Lung microvascular endothelial cell (primary cell): Measurements from ENCODE around the gene SVOP. TPM values are rescaled to one million over a fixed set of nuclear protein-coding genes. Genes with fewer than 3 reads are reported as not detected.

ENCODE experiments used
- DNase-seq, 2 donors: peaks; one replicate each; pipeline versions ENCODE4 v3.0.0 to v3.0.0-alpha.2; 2010; ENCODE audit warnings: low read depth in 2 of 2
- total RNA-seq: library from RNA; depleted of rRNA; stranded (reverse); fragments of >200 nt; gene quantifications from 2 replicates; pipeline ENCODE4 v1.2.1, GENCODE V29; 2014

Gene SVOP
- total RNA-seq, 1 donor from 2014 or later: not detected

DNA sequence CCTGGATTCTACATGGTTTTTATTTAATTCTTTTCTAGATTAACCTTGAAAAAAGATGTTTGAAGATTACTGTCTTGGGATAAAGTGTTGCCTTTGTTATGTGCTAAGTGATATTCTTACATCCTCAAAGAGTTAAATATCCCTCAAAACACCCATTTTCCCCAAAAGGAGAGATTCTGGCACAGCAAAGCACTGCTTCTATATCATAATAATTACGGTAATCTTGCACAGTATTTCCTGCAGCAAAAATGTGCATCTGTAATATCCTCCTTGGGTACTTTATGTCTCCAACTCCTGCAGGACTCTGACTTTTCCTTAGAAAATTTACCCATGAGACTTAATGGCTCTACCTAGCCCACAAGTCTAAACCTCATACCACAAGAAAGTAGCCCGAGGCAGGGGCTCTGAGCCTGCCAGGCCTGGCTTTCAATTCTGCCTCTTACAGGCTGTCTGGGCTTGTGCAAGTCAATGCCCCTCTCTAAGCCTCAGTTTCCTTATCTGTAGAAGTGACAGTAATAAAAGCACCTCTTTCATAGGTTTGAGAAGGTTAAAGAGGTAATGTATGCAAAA is 45.8 kb downstream of the SVOP start:
- DNase-seq: no peak

DNA sequence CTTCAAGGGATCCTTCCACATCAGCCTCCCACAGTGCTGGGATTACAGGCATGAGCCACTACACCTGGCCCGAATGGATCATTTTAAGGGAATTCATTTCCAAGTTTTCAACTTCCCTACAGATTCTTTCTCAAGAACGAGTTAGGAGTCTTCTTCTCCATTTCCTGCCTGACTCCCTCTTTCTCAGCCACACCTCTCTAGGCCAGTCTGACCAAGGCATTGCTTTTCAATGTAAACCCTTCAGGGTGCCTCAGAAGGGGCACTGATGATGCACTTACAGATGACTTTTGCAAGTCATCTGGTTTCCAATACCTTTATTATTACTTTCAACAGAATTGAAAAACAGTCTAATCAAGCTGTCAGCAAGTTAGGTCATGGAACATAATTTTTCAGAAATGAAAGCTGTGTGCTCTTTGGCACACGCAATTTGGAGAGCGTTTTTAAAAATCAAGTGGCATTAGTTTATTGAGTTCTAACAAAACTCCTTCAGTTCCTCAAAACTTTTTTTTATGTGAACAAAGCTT is 47.2 kb downstream of the SVOP start:
- DNase-seq: no peak

- peak; percentile 19 to 62 for DNase-seq
Observed at GRCh38 chr12:108972358-108972757, 48.5 kb downstream of the SVOP start.

GRCh38 chr12:108969622-108970021 is 51.2 kb downstream of the SVOP start:
- DNase-seq: no peak

GRCh38 chr12:108967869-108968540 is 52.9 kb downstream of the SVOP start:
- peak in 1 of 2 donors; percentile 9 for DNase-seq

- no peak for DNase-seq
Observed at GRCh38 chr12:108966378-108967151, 54.3 kb downstream of the SVOP start.

DNA sequence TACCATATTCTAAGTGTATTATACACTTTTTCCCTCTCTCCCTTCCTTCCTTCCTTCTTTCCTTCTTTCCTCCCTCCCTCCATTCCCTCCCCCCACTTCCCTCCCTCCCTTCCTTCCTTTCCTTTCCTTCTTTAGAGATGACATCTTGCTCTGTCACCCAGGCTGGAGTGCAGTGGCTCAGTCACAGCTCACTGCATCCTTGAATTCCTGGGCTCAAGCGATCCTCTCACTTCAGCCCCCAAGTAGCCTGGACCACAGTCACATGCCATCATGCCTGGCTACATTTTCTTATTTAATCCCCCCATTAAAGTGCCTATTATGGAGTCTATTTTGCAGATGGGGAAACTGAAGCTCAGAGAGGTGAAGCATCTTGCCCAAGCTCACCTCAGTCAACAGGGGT is 55.0 kb downstream of the SVOP start:
- DNase-seq: no peak

- no peak for DNase-seq
Observed at GRCh38 chr12:108964371-108965352, 56.2 kb downstream of the SVOP start.

DNA sequence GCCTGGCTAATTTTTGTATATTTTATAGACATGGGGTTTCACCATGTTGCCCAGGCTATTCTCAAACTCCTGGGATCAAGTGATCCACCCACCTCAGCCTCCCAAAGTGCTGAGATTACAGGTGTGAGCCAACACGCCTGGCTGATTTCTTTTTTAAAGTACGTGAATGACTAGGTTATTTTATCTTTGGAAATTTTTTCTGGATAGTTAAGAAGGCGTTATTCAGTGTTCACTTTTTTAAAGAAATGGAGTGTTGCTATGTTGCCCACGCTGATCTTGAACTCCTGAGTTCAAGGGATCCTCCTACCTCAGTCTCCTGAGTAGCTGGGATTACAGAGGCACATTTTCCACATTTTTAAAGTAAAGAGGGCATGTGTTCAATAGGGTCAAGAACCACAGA is 58.6 kb downstream of the SVOP start:
- DNase-seq: no peak

DNA sequence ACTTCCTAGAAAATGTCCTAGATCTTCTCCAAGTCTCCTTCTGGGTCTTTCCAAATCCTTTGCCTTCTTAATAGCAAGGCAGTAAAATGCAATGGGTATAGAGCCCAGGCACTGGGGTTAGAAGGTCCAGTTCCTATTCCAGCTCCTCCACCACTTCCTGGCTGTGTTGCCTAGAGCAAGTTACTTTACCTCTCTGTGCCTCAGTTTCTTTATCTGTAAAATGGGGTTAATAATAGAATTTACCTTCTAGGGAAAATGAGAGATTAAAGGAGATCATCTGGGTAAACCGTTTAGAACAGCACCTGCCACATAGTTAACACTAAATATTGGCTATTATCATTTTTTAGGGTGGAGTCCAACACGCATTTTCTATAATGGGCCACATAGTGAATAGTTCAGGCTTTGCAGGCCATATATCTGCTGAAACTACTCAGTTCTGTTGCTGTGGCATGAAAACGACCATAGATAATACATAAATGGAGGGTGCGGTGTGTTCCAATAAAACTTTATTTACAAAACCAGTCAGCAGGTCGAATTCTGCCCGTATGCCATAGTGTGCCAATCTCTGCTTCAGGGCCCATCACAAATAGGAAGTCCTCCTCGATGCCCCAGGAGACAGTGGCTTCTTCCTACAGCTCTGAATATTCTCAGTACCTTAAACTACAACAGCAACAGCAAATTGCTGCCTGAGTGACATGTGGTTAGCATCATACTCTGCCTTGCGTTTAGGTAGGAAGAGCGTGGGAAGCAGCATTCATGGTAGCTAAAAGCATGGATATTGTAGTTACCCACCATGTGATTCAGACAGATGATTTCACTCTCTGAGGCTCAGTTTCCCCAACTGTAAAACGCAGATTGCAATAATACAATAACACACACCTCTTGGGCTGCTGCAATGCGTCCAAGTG is 60.9 kb downstream of the SVOP start:
- DNase-seq: no peak

DNA sequence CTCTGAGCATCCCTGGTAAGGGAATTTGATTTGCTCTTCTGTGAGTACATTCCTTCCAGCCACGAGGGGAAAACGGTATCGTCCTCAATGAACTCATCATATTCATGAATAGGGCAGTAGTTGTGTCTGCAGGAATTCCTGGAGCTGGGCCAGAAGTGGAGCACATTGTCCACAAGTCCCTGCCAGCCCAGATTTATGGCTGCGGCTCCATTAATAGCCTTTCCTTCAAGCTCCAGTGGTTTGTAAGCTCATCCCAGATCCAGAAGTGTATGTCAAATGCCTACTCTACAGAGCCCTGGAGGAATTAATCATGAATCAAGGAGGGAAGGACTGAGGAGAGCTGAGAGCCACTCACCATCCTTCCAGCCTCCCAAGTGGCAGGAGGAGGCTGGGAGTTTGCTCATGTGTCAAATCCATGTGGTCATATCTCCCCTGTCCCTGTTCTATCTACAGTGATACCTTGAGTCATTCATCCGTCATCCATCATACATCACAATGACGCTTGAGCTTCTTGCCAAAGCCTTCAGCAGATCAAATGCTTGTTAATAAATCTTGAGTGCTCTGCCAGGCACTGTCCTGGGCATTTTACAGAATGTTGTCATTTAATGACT is 65.5 kb downstream of the SVOP start:
- peak; percentile 46 to 75 for DNase-seq

GRCh38 chr12:108950991-108951739 is 69.7 kb downstream of the SVOP start:
- peak; percentile 77 to 86 for DNase-seq

DNA sequence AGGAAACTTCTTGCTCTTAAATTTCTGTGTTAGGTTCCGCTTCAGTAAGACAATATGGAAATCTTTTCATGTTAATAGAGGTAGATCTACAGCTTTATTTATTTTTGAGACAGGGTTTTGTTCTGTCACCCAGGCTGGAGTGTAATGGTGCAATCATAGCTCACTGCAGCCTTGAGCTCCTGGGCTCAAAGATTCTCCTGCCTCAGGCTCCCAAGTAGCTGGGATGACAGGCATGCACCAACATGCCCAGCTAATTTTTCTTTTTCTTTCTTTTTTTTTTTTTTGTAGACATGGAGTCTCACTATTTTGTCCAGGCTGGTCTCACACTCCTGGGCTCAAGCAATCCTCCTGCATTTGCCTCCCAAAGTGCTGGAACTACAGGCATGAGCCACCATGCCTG is 70.9 kb downstream of the SVOP start:
- DNase-seq: no peak

GRCh38 chr12:108948367-108948766 is 72.5 kb downstream of the SVOP start:
- DNase-seq: peak in 1 of 2 donors; percentile 24

GRCh38 chr12:108947097-108947496 is 73.8 kb downstream of the SVOP start:
- no peak for DNase-seq

DNA sequence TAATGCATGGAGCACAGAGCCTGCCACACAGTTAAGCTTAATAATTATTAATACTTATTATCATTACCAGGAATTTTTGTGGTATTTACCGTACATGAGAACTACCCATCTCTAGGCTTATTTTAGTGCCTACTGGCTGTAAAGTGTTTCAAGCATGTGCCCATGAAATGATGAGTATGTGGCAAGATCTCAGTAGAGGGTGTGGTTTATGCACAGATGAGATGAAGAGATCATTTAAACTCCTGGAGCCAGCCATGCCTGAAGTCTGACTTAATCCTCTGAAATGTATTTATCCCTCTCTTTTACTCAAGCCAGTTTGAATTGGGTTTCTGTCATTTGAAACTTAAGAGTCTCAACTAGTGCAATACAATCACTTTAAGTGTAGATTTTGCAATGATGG is 80.7 kb downstream of the SVOP start:
- no peak for DNase-seq

GRCh38 chr12:108939594-108939993 is 81.3 kb downstream of the SVOP start:
- DNase-seq: peak; percentile 35 to 64

GRCh38 chr12:108938247-108938924 is 82.5 kb downstream of the SVOP start:
- DNase-seq: no peak
